Limb (tissue), 2 donors: Measurements from ENCODE around the gene ZNF280B.

Experiments
- DNase-seq, 2 donors: peaks; one replicate each; pipeline ENCODE4 v3.0.0-alpha.2; 2016; ENCODE audit errors: extremely low spot score in 2 of 2

The ZNF280B gene, protein sequence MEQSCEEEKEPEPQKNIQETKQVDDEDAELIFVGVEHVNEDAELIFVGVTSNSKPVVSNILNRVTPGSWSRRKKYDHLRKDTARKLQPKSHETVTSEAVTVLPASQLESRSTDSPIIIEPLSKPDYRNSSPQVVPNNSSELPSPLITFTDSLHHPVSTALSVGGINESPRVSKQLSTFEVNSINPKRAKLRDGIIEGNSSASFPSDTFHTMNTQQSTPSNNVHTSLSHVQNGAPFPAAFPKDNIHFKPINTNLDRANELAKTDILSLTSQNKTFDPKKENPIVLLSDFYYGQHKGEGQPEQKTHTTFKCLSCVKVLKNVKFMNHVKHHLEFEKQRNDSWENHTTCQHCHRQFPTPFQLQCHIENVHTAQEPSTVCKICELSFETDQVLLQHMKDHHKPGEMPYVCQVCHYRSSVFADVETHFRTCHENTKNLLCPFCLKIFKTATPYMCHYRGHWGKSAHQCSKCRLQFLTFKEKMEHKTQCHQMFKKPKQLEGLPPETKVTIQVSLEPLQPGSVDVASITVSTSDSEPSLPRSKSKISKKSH

DNA sequence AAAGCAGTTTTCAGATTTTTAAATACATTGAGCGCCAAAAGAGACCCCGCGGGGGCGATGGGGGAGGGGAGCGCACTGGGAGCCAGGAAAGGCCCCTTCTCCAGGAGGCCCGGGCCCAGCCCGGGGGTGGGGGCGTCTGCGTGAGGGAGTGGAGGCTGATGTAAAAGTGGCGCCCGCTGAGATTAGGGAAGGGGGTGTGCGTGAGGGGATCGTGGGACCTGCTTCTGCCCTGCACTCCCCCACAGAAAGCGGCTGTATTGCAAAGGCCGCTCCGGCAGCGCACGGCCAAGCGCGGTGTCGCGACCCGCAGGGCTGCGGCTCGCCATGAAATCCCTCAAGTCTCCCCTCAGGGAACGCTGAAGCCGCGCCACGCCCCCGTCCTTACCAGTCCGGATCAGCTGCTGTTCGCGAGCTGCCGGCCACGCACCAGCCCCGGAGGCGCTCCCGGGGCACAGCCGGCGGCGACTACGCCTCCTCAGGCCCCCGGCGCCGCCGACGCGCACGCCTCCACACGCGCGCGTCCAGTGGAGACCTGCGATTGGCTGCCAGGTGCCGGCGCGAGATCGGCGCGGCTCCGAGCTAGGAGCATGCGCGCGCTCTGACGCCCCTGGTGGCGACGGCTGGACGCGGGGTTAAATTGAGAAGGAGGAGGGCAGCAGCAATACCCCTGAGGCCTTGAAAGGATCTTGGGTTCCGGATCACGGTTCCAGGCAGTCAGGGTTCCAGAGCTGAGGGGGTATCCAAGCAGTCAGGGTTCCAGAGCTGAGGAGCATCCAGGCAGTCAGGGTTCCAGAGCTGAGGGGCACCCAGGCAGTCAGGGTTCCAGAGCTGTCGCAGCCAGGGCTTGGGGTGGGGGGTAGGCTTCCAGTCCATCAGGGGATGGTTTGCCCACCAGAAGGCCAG, at the start of gene ZNF280B:
Gene ZNF280B, minus strand, starts transcription at position 469 of the 903 bp plus-strand sequence. CDS start 19,344 bp downstream, outside the sequence.
- peak; percentile 66 to 89 for DNase-seq

DNA sequence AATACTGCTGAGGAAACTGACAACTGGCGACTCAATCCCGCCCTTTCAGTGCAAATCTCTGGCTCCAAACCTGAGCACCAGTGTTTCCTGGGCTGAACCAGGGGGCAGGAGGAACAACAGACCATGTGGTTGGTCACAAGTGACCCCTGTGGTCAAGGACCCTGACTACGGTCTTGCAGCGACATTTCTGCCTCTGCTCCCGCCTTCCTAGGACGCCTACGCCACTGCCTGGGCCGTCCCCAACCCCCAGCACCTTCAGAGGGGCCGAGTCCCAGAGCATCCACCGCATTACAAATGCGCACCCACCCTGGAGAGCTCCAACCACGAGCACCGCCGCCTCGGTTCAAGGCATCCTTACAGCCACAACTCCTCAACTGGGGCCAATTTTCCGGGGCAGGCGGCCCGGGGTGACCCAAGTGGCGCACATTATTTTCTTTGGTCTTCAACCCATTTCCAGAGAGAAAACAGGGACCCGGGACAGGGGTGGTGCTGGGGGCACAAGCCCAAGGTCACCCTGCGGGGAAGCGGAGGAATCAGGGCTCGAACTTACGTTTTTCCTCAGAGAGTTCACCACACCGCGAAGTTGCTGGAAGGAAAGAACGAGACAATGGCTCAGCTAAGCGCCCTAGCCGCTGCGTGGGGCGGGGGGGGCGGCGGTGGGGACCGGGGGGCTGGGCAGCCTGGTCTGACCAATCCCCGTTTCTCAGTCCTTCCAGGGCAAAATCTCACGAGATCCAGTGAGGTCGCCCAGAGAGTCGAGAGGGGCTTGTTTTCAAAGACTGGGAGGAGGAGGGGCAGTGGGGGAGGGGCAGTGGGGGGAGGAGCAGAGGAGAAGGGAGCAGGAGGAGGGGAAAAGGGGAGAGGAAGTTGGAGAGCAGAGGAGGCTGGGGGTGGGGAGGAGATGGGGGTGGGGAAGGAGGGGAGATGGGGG, 48.7 kb upstream of the ZNF280B start:
- no peak for DNase-seq

DNA sequence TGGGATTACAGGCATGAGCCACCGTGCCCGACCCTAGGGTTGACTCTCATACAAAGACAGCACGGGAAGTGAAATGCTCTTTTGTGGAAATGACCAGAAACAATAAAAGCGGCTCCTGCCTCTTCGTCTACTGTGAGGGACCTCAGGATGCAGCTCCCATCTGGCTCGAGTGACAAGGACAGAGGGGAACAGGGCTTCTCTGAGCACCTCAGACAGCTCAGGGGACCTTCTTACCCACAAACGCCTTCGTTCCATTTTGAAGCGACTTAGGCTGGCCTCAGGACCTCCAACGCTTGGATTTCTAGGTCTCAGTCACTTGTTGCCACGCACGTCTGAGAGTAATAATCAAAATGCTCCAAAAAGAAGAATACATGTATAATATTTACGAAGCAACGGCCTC, 48.0 kb upstream of the ZNF280B start:
- DNase-seq = no peak

DNA sequence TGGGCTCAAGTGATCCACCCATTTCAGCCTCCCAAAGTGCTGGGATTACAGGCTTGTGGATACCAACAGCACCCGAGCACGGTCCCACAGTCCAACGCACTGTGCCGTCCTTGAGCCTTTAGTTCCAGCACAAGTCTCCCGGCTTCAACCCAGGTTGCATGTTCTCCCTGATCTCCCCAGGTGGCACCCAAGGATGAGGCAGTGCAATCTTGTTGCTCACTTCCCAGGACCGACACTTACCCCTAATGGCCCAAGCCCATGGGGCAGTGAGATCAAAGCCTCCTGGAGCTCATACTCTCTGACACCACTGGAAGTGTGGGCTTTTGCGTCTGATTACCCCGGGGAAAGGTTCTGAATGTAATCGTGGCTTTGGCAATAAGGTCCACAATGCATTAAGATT, 47.1 kb upstream of the ZNF280B start:
- DNase-seq = no peak

DNA sequence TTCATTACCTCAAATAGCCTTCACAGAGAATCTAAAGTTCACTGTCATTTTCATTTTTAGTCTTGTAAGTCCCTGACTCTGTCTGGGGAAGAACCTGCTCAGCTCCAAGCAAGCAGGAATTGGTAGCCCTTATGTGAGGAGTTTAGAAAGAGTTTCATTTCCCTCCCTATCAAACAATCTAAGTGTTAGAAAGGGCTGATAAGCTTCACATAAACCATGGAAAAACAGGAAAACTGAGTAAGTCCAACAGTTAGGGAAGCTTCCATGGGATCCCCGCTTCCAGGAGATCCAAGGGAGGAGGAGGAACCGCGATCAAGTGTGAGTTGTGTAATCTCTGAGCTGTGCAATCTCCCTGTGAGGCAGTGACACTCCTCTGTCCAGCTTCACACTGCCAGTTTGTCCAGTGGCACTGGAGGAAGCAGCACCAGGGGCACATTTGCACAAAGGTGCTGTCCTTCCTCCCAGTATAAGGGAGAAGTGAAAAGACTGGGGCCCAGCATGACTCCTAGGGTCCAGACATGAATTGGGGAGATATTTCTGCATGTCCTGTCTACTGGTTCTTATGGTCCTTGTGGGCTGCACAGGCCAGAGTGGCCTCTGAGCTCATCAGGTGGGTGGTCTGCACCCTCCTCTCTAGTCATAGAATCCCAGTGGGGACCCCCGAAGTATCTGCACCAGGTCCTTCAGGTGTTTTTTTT, 46.2 kb upstream of the ZNF280B start:
- DNase-seq = no peak

DNA sequence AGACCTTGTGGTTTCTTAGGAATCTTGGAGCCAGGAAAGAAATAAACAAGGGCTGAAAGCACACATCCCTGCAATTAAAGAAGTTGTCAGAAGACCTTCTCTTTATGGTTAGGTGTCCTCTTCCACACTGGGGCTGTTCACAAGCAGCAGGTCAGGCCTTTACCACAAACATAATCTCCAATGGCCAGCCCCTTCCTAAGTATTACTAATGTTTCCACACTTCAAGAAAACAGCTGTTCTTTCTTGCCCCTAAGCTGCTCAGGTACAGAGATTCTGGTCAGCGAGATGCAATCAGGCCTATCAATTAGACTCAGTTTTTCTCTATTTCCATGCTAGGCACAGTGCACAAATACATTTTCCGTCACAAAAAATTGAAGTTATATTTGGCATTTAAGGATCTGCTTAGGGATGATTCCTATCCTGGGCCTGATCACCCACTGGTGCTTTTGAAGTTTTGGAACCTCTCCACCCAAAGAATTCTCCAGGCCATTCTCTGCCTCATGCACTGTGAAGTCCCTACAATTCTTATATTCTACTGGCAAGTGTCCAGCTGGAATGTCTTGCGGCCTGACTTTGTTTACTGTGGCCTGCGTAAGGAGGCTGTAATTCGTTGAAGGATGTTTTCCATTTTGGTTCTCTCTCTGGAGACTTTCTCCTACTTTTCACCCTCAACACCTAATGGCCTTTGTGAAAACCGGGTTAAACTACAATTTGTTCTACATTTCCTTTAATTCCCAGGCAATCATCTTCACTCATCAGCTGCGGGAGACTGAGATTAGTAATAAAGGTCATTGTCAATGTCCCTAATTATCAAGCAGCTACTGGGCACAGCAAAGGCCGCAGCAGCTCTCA, 45.4 kb upstream of the ZNF280B start:
- DNase-seq = no peak

DNA sequence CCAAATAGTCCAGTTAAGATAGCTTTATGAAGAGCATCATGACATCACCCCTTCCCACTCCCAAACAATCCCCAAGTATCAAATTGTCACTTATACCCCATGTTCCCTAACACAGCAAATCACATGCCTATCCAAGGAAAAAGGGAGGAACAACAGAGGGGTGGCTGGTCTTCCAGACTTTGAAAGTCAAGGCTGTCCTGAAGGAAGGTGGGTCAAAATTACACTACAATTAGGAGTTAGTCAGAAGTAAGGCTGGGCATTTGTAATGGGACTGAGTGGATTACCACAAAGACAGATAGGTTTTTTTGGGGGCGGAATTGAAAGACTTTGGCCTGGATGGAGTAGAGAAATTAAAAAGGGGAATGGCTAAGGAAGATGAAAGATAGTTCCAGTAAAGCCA, 44.6 kb upstream of the ZNF280B start:
- DNase-seq = no peak

DNA sequence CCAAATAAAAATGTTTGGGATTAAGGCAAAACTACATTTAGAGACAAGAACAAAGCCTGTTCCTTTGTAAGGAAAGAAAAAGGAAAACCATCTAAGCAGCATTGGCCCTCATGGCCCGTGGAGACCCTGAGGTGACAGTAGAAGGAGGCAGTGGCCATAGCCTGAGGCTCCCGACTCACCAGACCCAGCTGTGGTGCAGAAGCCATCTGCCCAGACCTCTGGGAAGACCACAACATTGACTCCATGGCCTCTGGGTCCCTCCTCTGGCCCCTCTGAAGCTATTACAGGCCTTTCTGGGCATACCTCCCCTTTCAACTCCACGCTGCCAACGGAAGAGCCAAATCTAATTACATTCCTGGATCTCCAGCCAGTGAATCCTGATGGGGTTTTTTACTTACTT, 44.1 kb upstream of the ZNF280B start:
- DNase-seq = no peak

DNA sequence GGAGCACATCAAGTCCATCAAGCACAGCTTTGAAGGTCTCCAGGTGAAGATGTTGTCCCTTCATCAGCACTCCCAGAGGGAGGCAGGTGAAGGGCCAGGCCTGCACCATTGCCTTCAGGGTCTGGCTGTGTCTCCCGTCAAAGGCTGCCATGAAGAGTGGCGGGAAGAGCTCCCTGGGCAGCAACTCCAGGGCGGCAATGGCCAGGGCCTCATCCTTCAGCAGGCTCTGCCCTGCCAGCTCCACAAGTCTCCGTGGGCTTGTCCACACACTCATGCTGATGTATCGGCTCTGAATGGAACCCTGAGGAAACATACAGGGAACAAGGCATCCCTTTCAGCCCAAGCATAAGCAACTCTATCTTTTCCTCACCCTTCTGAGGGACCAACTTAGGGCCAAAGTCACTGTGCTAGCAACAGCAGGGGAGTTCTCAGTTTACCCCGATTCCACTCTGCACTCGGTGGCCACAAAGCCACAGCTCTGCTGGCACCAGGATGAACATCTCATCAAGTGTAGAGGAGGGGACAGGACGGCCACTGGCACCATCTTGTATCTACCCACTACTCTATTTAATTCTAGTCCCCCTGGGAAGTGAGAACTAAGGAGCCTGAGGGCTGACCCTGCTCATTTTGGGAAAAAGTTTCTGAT, 42.4 kb upstream of the ZNF280B start:
- no peak for DNase-seq

DNA sequence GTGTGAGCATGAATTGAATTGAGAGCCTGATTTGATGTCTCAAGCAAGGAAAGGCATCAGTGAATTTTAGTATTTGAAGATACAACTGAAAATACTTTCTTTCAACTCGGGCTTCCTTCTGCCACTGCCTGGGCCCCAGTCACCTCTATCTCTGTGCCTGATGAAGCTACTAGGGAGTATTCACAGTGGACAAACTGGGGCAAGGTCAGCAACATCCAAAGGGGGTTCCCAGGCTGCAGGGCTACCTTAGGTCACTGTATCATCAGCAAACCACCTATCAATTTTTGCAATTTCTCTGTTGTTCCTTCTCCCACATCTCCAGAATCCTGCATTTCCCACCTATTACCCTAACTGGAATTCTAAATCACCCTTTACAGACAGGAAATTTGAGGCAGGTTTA, 40.4 kb upstream of the ZNF280B start:
- DNase-seq = no peak

DNA sequence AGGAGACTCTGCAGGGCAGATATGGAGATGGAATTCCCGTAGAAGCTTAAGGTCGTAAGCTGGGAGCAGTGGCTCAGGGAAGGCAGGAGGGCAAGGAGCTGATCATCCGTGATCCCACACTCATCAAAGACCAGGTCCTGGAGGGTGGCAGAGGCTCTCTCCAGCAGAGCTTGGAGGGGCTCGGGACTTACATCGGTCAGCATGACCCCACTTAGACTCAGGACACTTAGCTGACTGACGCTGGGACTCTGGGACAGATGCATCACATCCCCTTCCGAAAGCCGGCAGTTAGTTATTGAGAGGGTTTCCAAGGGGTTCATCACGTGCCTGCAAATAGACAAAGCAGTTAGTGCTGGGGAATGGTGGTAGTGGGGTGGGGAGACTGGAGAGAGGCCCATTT, 39.8 kb upstream of the ZNF280B start:
- no peak for DNase-seq

DNA sequence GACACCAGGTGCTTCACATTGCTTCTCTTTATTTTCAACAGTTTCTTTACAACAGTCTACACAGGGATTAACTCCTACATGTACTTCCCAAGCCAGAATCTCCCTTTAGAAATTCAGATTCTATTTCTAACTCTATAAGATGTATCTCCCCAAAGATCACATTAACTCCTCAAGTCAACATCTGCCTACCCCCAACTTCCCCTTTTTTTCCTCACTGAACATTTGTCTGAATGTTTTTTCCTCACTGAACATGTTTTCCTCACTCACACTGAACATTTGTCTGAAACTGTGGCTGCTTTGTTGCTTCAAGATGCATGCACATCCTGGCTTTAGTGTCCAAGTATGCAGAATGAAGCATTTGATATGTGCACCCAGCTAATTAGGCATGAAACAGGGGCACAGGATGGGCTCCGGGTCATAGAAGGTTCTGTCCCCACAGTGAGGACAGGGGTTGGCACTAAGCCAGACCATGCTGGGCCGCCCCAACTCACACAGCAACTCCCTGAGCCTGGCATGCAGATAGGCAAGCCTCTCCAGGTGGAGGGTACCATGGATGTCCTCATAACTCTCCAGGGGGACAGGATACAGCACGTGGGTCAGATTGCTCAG, 39.3 kb upstream of the ZNF280B start:
- DNase-seq = no peak

DNA sequence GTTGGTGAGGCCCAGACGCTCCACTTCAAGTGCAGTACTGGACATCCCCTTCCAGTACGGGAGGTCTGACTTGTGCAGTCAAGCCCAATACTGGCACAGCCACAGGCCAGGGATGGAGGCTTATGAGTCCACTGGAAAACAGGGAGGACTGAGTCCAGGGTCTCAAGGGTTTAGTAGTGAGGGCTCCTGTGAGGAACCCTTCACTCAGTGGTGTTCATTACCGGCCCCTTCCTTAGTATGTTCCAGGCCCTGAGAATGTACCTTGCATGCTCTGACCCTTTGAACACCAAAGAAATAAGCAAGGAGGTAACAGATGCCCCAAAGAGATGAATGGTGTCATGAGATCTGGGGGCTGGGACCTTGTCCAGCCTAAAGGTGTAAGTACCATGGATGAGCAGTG, 38.7 kb upstream of the ZNF280B start:
- DNase-seq = no peak

DNA sequence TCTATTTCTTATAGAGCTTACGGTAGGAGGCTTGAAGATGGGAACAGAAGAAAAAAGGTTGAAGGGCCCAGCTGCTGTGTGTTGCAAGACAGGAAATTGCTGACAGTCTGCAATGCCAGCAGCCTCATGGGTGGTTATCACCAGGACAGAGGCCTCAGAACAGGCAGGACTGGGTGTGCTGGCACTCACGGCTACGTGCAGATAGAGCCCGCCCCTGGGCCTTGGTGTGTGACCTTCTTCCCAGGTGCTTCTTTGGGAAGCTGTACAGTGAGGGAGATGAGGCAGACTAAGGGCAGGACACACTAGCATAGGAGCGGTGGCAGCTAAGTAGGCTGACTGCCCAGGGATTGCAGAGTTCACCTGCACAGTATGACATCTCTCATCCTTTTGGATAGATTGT, 37.9 kb upstream of the ZNF280B start:
- no peak for DNase-seq

DNA sequence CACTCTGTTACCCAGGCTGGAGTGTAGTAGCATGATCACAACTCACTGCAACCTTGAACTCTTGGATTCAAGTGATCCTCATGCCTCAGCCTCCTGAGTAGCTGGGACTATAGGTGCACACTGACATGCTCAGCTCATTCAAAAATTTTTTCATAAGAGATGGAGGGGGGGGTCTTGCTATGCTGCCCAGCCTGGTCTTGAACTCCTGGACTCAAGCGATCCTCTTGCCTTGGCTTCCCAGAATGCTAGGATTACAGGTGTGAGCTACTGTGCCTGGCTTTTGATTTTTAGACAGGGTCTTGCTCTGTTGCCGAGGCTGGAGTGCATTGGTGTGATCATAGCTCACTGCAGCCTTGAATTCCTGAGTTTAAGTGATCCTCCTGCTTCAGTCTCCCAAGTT, 36.5 kb upstream of the ZNF280B start:
- no peak for DNase-seq

DNA sequence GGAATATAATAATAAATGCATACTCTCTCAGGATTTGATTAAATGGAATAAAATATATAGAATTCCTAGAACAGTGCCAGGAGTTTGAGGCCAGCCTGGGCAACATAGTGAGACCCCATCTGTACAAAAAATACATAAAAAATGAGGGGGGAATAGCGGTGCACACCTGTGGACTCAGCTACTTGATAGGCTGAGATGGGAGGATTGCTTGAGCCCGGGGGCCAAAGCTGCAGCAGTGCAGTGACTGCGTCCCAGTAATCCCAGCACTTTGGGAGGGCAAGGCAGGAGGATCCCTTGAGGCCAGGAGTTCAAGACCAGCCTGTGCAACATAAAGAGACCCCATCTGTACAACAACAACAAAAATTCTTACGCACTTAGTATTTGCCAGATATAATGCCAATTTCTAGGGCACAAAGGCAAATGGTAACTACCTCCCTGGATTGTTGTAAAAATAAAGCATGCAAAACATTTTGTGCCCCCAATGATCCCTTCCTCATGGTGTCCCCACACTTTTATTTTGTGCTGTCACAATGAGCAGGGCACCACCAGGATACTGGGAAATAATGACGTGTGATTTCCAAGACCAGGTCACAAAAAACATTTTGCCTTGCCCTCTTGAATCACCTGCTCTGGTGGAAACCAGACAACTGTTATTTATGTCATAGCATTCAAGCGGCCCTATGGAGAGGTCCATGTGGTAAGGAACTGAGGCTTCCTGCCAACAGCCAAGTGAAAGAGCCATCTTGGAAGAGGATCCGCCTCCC, 29.9 kb upstream of the ZNF280B start:
- DNase-seq = no peak

DNA sequence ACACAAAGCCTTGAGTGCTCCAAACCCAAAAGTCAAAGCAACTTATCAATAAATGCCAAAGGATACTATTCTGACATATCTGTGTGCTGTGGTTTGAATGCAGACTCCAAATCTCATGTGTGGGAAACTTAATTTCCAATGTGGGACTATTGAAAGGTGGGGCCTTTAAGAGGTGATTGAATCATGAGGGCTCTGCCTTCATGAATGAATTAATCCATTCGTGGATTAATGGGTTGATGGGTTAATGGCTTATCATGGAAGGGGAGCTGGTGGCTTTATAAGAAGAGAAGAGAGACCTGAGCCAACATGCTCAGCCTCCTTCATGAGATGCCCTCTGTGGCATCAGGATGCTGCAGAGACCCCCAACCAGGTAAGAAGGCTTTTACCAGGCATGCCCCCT, 28.4 kb upstream of the ZNF280B start:
- no peak for DNase-seq

DNA sequence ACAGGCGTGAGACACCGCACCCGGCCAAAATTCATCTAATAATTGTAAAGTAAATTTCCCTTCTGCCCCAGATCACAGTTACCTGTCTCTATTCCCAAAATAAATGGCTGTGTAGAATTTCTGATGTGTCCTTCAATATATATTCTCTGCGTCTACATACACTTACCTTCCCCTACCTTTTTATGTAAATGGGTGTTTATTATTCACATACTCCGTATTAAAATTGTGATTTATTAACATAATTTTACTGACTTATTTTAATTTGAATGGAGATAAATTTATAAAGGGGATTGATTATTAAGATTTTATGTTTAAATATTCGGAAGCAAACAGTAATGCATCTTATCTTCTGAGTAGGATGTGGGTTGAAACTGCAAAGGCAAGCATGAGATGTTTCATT, 28.0 kb upstream of the ZNF280B start:
- DNase-seq = no peak
